Vagina (tissue), 2 donors: ENCODE measurements around the gene SLC22A23.

Experiments used
- CTCF ChIP-seq, 3 experiments: fragments of 450-650 bp in 2 of 3; fragments of 200-600 bp in 1 of 3; sonication (generic) in 1 of 3; IDR thresholded peaks; one replicate each; pipeline ENCODE4 v1.5.1; 2017 to 2019; ENCODE audit warnings: antibody characterized with exemption in 3 of 3, mild to moderate bottlenecking in 2 of 3, moderate library complexity in 2 of 3
- POLR2A ChIP-seq, 2 donors: fragments of 450-650 bp; IDR thresholded peaks; one replicate each; pipeline ENCODE4 v1.6.1; 2017; ENCODE audit warnings: antibody characterized with exemption in 2 of 2, mild to moderate bottlenecking in 2 of 2, moderate library complexity in 2 of 2
- POLR2AphosphoS5 ChIP-seq, 2 donors: sonication (generic); formaldehyde crosslinking; IDR thresholded peaks; one replicate each; pipeline ENCODE4 v1.9.0; 2017; ENCODE audit warnings: antibody characterized with exemption in 2 of 2, mild to moderate bottlenecking in 2 of 2, low read depth in 1 of 2; ENCODE audit not compliant: insufficient read depth in 1 of 2

- no peak for TF ChIP-seq CTCF (IDR thresholded peaks at IDR 0.05)
- TF ChIP-seq POLR2A (IDR thresholded peaks at IDR 0.05): no peak
- TF ChIP-seq POLR2AphosphoS5 (IDR thresholded peaks at IDR 0.05; ENCODE audit: insufficient read depth in 1 of 2, low read depth in 1 of 2): no peak
Observed at GRCh38 chr6:3230256-3230882, 226.5 kb downstream of the SLC22A23 start.
